RWPE2 (cell line): Measurements from ENCODE around the gene MAB21L2.

Experiments used
- ATAC-seq: fragments of 200-7000 bp; cut with Tn5 transposase; 3 replicates; pipeline ENCODE4 v1.9.1; 2021; ENCODE audit warnings: low read depth
- DNase-seq: peaks from one replicate; pipeline ENCODE4 v3.0.0-alpha.2; 2020; ENCODE audit warnings: low spot score
- H3K27ac ChIP-seq: fragments of 450-650 bp; 2 replicates; pipeline ENCODE4 v1.5.1; 2017; ENCODE audit warnings: mild to moderate bottlenecking; ENCODE audit not compliant: poor library complexity, severe bottlenecking
- H3K27me3 ChIP-seq: fragments of 250-450 bp; sonication (Bioruptor Pico); 2 replicates; pipeline ENCODE4 v1.5.1; 2021; ENCODE audit warnings: mild to moderate bottlenecking, moderate library complexity; ENCODE audit not compliant: insufficient read depth, poor library complexity, severe bottlenecking
- H3K36me3 ChIP-seq: fragments of 250-450 bp; sonication (Bioruptor Pico); 2 replicates; pipeline ENCODE4 v1.5.1; 2020; ENCODE audit warnings: low read depth, mild to moderate bottlenecking, moderate library complexity
- H3K4me1 ChIP-seq: fragments of 250-450 bp; sonication (Bioruptor Pico); 2 replicates; pipeline ENCODE4 v1.5.1; 2021; ENCODE audit warnings: mild to moderate bottlenecking, moderate library complexity; ENCODE audit not compliant: insufficient read depth, poor library complexity, severe bottlenecking
- H3K4me3 ChIP-seq: fragments of 250-450 bp; sonication (Bioruptor Pico); 2 replicates; pipeline ENCODE4 v1.5.1; 2021; ENCODE audit warnings: mild to moderate bottlenecking, moderate library complexity; ENCODE audit not compliant: severe bottlenecking
- H3K9me3 ChIP-seq: fragments of 250-450 bp; sonication (Bioruptor Pico); 2 replicates; pipeline ENCODE4 v1.5.1; 2021; ENCODE audit warnings: mild to moderate bottlenecking, moderate library complexity; ENCODE audit not compliant: severe bottlenecking
- TF ChIP-seq, protein P1 (sequence below): fragments of 450-650 bp; IDR thresholded peaks from one replicate; pipeline ENCODE4 v1.5.1; 2017; ENCODE audit warnings: mild to moderate bottlenecking, moderate library complexity; ENCODE audit not compliant: poor library complexity, severe bottlenecking

MAB21L2 gene

DNA sequence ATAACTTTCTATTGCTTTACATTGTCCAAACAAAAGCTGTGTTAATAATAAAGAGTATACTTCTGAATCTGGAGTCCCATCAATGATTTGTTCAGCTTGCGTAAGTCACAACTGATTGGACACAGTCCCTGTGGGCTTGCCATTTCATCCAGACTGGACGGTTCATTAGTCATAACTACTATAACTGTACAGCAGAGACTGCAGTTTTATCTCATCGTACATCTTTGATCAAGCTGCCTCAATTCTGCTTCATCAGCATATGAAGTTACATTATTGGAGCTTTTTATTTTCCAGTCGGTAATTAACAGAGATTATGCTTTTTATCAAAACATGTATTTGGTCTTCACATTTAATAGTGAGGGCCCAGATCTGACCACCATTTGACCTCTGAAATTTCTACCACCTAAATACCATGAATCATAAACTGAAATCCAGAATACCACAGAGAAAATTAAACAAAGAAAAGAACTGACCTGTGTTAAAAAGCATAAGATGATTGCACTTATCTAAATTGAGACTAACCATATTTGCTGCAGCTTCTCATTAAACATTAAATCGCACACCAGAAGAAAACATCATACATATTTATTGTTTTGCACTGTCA is 12.5 kb upstream of the MAB21L2 start:
- Histone ChIP-seq H3K9me3 (no peaks in the 10 kb centered on the region), H3K27me3 (no peaks in the 10 kb centered on the region), H3K4me1 (peaks cover 5% of the 10 kb centered on the region), H3K36me3 (no peaks in the 10 kb centered on the region; the same call in 1 of the 2 replicates), H3K27ac (no peak overlapping the region), H3K4me3 (no peak overlapping the region)
- ATAC-seq (no peak), DNase-seq (no peak)
- TF ChIP-seq, protein P1, sequence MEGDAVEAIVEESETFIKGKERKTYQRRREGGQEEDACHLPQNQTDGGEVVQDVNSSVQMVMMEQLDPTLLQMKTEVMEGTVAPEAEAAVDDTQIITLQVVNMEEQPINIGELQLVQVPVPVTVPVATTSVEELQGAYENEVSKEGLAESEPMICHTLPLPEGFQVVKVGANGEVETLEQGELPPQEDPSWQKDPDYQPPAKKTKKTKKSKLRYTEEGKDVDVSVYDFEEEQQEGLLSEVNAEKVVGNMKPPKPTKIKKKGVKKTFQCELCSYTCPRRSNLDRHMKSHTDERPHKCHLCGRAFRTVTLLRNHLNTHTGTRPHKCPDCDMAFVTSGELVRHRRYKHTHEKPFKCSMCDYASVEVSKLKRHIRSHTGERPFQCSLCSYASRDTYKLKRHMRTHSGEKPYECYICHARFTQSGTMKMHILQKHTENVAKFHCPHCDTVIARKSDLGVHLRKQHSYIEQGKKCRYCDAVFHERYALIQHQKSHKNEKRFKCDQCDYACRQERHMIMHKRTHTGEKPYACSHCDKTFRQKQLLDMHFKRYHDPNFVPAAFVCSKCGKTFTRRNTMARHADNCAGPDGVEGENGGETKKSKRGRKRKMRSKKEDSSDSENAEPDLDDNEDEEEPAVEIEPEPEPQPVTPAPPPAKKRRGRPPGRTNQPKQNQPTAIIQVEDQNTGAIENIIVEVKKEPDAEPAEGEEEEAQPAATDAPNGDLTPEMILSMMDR, result no peak

DNA sequence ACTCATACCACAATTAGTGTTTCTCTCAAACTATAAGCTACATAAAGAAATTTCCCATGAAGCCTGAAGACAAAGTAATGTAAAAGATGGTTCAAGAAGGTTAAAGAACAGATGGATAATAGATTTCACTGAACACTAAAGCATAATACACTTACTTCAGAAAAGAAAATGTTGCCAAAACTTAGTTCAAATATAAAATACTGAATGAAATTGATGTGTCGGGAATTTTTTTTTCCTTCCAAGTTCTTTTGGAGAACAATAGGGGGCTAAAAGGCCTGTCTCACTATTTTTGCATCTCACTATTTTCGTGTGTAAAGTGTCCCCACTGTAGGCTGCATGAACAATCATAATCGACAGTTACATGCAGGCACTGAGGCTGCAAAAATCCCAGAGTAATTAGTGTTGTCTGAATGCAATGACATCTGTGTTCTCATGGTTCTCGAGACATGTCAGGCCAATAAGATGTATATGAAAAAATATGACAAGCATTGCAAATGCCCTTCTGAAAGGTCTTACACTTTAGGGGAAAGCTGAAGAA is 11.9 kb upstream of the MAB21L2 start:
- H3K4me3 ChIP-seq, result no peak overlapping the region
- H3K9me3 ChIP-seq, result no peaks in the 10 kb centered on the region
- no peaks in the 10 kb centered on the region; the same call in 1 of the 2 replicates for H3K36me3 ChIP-seq
- peaks cover 5% of the 10 kb centered on the region for H3K4me1 ChIP-seq
- TF ChIP-seq, protein P1, result no peak
- DNase-seq (no peak), ATAC-seq (no peak)
- H3K27ac ChIP-seq, result no peak overlapping the region
- H3K27me3 ChIP-seq, result no peaks in the 10 kb centered on the region

DNA sequence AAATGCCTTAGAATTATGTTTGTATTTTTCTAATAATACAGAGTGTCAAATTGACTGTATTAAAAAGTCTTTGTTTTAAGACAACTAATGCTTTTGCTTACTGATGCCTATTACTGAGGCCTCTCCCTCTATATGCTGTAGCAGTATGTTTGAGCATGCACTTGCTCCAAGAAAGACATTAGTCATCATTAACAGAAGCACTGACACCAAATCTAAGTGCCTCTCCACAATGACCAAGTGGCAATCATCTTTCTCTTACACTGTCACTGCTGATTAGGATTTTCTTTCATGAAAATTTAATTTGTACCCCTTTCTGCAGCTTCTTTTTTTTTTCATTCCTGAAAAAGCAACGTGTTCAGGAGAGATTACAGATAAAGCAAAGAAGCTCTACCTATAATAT is 11.1 kb upstream of the MAB21L2 start:
- H3K27ac ChIP-seq, result no peak overlapping the region

DNA sequence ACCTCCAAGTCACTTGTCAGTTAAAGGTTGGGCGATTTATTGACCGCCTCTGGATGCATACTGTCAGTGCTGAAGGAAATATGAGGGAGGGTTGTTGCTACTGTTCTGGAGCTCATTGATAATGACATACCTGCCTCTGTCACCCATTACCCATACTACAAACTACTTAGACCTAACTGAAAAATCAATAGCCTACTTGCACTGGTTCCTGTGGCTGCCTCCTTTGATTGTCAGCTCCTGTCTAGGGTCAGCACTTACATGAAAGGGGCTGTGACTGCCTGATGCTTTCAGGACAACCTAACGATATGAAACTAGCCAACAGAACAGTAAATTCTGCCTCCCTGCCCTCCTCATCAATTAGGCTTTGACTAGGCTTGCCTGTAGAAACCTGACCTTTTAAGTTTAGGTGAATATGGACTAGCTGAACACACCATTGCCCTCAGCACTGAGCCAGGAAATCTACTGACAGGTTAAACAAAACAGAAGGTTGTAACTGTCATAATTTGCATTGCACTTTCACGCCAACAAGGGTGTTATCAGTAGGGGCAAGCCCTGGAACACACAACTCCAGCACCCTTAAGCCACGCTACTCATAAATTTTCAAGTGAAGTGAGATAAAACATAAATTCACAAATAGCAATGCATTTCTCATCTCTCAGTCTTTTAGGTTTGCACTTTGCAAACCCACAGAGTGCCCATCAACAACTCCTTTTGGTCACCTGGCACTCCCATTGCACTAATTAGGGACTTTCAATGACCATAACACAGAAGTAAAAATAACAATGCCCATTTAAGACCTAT is 9.0 kb upstream of the MAB21L2 start:
- Histone ChIP-seq H3K27me3 (no peaks in the 10 kb centered on the region), H3K4me1 (peaks cover 5% of the 10 kb centered on the region), H3K36me3 (no peaks in the 10 kb centered on the region; the same call in 1 of the 2 replicates), H3K9me3 (no peaks in the 10 kb centered on the region), H3K4me3 (no peak overlapping the region), H3K27ac (no peak overlapping the region)
- no peak for DNase-seq
- TF ChIP-seq, protein P1, result no peak
- no peak for ATAC-seq

More for the DNA sequence above, 11.1 kb upstream of the MAB21L2 start:
- no peaks in the 10 kb centered on the region; the same call in 1 of the 2 replicates for H3K36me3 ChIP-seq
- ATAC-seq (no peak), DNase-seq (no peak)
- H3K9me3 ChIP-seq, result no peaks in the 10 kb centered on the region
- TF ChIP-seq, protein P1, result no peak
- peaks cover 5% of the 10 kb centered on the region for H3K4me1 ChIP-seq
- H3K27me3 ChIP-seq, result no peaks in the 10 kb centered on the region
- no peak overlapping the region for H3K4me3 ChIP-seq
